ENCODE data around the gene NDUFA6.

DNA sequence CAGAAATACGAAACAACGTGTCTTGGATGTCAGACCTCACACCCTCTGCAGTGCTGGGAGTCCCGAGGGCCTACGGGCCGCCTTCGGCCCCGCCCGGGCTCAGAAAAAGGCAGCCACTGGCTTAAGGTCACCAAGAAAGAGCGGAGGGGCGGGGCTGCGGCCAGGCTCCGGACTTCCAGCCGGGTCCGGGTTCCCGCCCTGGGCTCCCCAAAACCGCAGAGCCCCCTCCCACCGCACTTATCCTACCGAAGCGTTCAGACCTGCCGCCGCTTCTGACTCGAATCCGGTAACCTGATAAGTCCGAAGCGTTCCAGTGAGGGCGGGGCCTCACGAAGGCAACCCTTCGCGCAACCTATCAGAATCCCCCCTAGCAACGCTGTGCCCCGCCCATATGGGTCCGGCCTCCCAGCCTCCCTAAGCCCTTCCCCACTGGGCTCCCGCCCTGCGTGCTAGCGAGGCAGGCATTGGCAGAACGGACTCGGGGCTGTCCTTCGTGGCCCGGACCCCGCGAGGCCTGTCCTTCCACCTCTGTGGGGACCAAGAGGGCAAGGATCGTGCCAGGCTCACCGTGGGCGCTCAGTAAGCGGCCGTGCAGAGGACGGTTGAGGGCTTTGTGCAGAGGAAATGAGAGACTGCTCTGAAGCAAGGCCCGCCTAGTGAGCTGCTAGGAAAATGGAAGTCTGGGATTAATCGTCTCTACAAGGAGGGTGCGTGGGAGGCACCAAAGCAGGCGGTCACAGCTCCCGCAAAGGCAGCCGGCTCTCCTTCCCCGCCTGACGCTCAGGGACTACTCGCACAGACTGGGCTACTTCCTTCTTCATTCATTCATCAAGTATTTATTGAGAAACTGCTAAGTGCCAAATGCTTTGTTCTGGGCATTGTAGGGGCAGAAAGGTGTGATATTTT, 19.8 kb downstream of the NDUFA6 start, which contains the start of gene NAGA:
- TF ChIP-seq, protein P1, sequence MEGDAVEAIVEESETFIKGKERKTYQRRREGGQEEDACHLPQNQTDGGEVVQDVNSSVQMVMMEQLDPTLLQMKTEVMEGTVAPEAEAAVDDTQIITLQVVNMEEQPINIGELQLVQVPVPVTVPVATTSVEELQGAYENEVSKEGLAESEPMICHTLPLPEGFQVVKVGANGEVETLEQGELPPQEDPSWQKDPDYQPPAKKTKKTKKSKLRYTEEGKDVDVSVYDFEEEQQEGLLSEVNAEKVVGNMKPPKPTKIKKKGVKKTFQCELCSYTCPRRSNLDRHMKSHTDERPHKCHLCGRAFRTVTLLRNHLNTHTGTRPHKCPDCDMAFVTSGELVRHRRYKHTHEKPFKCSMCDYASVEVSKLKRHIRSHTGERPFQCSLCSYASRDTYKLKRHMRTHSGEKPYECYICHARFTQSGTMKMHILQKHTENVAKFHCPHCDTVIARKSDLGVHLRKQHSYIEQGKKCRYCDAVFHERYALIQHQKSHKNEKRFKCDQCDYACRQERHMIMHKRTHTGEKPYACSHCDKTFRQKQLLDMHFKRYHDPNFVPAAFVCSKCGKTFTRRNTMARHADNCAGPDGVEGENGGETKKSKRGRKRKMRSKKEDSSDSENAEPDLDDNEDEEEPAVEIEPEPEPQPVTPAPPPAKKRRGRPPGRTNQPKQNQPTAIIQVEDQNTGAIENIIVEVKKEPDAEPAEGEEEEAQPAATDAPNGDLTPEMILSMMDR (IDR thresholded peaks at IDR 0.05): no peak
- TF ChIP-seq POLR2AphosphoS5 (IDR thresholded peaks at IDR 0.05; ENCODE audit: low read depth, low read length) (peak; percentile 58), SIN3A (IDR thresholded peaks at IDR 0.05; ENCODE audit: borderline replicate concordance, insufficient read depth, low read depth, low read length) (0 out of 2 replicates have a peak, but pooled peaks have one; percentile 62)

Data from Panc1 (cell line).